ENCODE results near the gene COX10. TPM values are rescaled to one million over a fixed set of nuclear protein-coding genes. Genes with fewer than 3 reads are reported as not detected.

The COX10 gene
- total RNA-seq, 1 experiment from 2014 or later = 13.4 TPM

DNA sequence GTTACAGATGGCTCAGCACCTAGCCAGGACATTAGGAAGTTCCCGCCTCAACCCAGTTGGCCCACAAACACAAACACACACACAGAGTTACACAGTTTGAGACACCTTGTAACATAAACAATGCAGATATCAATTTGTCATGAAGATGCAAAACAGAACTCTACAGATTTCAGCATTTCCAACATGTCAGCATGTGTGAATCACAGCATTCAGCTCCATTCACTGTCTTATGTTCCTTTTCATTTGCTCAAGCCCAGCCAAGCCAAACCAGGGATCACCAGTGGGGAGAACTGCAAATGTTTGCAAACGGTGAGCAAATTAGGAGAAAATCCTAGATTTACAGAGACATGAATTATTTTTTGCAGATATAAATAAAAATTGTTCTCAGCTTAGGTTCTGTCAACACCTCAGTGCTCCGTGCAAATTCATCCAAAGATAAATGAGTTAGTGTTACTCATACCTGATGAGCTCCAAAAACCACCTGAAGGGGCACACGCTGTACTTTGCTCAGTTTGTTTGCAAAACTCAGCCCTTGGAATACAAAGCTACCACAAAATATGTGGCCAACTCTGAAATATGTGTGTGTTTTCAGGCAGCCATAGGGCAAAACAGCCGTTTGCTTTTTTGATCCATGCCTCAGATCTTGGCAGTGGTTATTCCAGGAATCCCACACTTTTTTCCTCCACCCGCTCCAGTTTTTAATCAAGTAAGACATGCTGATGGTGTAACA, 16.3 kb upstream of the COX10 start:
- in situ Hi-C loops (cut with HindIII; ENCODE audit: low pct_unique_long_range_greater_than_20kb, low sequenced_read_pairs) = no loop called here
- no peak for DNase-seq (ENCODE audit: low read depth, low spot score)
- Histone ChIP-seq H3K4me3 (ENCODE audit: low read depth in 2 of 2, low read length in 2 of 2) (no peak overlapping the region), H3K4me1 (ENCODE audit: control insufficient read depth, insufficient read depth, low read length) (no peaks in the 10 kb centered on the region), H3K27me3 (ENCODE audit: control insufficient read depth, insufficient read depth, low read length) (no peaks in the 10 kb centered on the region), H3K36me3 (ENCODE audit: control insufficient read depth, insufficient read depth, low read length) (no peaks in the 10 kb centered on the region), H3K9me3 (ENCODE audit: control insufficient read depth, insufficient read depth, low read depth, low read length) (no peaks in the 10 kb centered on the region), H3K27ac (ENCODE audit: low read length) (no peak overlapping the region)
- POLR2A ChIA-PET = no interaction called here
- BruUV-seq (replicated peaks) = no TSS peak
- ATAC-seq = no peak
- TF ChIP-seq POLR2AphosphoS5 (IDR thresholded peaks at IDR 0.05; ENCODE audit: low read depth, low read length) (no peak), CTCF (IDR thresholded peaks at IDR 0.05) (no peak)
- intact Hi-C loops (cut with micrococcal nuclease; ENCODE audit: unreplicated experiment) = no loop called here
- CTCF ChIA-PET = no interaction called here

GRCh38 chr17:14057591-14057990, 11.7 kb upstream of the COX10 start:
- Histone ChIP-seq H3K36me3 (ENCODE audit: control insufficient read depth, insufficient read depth, low read length) (no peaks in the 10 kb centered on the region), H3K4me1 (ENCODE audit: control insufficient read depth, insufficient read depth, low read length) (peaks cover 4% of the 10 kb centered on the region; the same call in 1 of the 2 replicates), H3K4me3 (ENCODE audit: low read depth in 2 of 2, low read length in 2 of 2) (no peak overlapping the region), H3K27ac (ENCODE audit: low read length) (no peak overlapping the region), H3K9me3 (ENCODE audit: control insufficient read depth, insufficient read depth, low read depth, low read length) (no peaks in the 10 kb centered on the region), H3K27me3 (ENCODE audit: control insufficient read depth, insufficient read depth, low read length) (no peaks in the 10 kb centered on the region)
- POLR2A ChIA-PET = no interaction called here
- TF ChIP-seq POLR2AphosphoS5 (IDR thresholded peaks at IDR 0.05; ENCODE audit: low read depth, low read length) = no peak
- no peak for TF ChIP-seq TCF7L2 (IDR thresholded peaks at IDR 0.05; ENCODE audit: low read depth, low read length)
- no peak for TF ChIP-seq CTCF (IDR thresholded peaks at IDR 0.05)
- TF ChIP-seq SIN3A (IDR thresholded peaks at IDR 0.05; ENCODE audit: borderline replicate concordance, insufficient read depth, low read depth, low read length) = no peak
- no peak for TF ChIP-seq REST (IDR thresholded peaks at IDR 0.05; ENCODE audit: insufficient read depth in 1 of 2, low read depth in 2 of 2, low read length in 1 of 2)
- in situ Hi-C loops (cut with HindIII; ENCODE audit: low pct_unique_long_range_greater_than_20kb, low sequenced_read_pairs) = no loop called here
- ATAC-seq = no peak
- CTCF ChIA-PET = no interaction called here
- DNase-seq (ENCODE audit: low read depth, low spot score) = no peak
- intact Hi-C loops (cut with micrococcal nuclease; ENCODE audit: unreplicated experiment) = no loop called here
- no TSS peak for BruUV-seq (replicated peaks)
